HG03378 (cell line): ENCODE data around the gene RINL.

Experiments used
- ATAC-seq: cut with Tn5 transposase; IDR thresholded peaks from one replicate; pipeline ENCODE4 v1.9.1; 2021; ENCODE audit warnings: mild to moderate bottlenecking, moderate library complexity; ENCODE audit not compliant: unreplicated experiment

Gene RINL

DNA sequence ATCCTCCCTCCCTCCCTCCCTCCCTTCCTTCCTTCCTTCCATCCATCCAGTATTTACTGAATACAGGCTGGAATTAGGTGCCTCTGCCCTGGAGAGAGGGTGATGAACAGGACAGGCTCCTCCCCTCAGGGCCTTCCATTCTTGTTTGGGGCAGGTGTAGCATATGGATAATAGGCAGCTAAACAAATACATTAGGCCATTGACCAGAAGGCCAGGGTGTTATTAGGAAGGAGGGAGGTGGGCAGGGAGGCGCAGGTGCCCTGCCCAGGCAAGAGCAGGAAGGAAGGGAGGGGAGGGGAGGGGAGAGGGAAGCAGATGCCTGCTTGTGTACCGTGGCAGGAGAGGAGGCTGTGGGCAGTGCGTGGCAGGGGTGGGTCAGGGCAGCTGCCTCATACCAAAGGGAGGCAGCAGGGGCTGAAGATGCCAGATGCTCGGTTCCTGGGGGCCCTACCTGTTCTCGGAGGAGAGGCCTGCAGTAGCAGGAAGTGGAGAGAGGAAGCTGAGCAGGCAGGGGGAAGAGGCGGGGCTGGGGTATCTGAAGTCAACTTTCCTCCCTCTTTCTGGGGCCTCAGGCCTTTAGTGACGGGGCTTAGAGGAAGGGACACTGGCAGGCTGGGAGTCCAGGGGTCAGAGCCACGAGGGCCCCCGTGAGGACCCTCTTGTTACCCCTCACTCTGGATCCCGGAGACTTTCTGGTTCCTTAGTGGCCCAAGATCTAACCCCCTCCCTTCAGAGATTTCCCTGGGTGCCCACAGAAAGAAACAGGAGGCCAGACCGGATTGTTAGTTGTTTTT lies at the start of gene RINL:
Gene RINL, minus strand, starts transcription at position 495 of the 794 bp plus-strand sequence. CDS start 1,533 bp downstream, outside the sequence.
- ATAC-seq: no peak

GRCh38 chr19:38924388-38924787 lies 46.3 kb upstream of the RINL start:
- ATAC-seq: no peak

DNA sequence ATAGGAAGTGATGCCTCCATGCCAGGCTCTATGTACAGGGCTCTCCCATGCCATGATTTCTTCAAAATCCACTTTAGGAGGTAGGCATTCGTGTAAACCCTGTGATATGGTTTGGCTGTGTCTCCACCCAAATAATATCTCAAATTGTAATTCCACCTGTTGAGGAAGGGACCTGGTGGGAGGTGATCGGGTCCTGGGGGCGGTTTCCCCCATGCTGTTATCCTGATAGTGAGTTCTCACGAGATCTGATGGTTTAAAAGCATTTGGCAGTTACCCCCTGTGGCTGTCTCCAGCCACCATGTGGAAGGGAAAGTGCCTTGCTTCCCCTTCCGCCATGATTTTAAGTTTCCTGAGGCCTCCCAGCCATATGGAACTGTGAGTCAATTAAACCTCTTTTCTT lies 44.4 kb upstream of the RINL start:
- no peak for ATAC-seq

GRCh38 chr19:38921420-38922274 lies 43.6 kb upstream of the RINL start:
- ATAC-seq: no peak

DNA sequence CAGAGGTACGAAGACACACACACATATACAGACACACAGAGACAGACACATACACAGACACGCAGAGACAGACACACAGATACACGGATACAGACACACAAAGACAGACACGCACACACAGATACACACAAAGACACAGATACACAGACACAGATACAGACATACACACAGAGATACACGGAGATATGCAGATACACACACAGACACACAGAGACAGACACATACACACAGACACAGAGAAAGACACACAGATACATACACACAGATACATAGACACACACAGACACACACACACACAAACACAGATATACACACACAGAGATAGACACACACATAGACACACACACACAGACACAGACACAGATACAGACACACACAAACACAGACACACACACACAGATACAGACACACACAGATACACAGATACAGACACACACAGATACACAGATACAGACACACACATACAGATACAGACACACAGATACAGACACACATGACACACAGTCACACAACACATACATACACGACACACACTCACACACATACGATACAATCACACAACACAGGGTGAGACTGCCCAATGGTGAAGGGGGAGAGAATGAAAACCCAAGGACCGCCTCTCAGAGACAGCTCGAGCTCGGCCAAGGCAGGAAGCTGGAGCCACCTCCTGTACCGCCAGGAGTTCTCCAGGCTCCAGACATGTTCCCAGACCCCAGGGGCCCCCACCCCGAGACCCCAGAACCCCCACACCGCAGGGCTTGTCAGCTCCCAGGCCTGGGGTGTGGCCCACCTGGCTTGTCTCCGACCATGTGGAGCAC lies 42.7 kb upstream of the RINL start:
- ATAC-seq: no peak

- no peak for ATAC-seq
Measured at GRCh38 chr19:38919837-38920601, 41.9 kb upstream of the RINL start.

DNA sequence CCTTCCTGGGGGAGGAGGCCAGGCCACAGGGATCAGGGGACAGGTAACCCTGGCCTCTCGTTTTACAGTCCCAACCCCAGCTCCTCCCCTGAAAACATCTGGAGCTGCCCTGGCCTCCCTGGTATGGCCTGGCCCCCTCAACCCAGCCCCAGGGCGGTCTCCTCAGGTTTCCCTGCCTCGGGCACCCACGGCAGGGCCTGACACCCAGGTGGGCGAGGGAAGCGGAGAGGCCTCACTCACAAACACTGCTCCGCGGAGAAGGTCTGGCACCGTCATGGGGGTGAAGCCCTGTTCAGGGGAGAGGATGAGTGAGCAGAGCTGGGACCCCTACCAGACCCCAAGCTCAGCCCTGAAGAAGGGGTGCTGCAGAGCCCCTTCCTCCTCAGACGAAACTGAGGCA lies 40.5 kb upstream of the RINL start:
- ATAC-seq: no peak

- no peak for ATAC-seq
Measured at GRCh38 chr19:38917921-38918491, 39.9 kb upstream of the RINL start.

DNA sequence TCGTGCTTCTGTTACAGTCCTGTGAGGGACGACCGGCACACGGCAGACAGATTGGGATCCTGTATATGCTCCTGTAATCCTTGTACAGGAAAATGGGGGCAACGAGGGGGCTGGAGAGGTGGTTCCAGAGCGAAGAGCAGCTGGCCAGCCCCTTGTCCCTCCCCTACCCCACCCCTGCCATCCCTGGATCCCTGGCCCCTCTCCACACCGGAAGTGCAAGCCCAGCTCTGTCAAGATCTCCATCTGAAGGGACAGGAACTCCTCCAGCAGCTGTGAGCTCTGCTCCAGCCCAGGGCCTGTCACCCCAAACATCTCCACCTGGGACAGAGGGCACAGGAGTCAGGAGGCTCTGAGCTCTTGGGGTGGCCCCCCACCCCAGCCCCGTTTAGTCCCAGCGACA lies 39.4 kb upstream of the RINL start:
- no peak for ATAC-seq

GRCh38 chr19:38915329-38916321 lies 37.5 kb upstream of the RINL start:
- ATAC-seq: no peak

DNA sequence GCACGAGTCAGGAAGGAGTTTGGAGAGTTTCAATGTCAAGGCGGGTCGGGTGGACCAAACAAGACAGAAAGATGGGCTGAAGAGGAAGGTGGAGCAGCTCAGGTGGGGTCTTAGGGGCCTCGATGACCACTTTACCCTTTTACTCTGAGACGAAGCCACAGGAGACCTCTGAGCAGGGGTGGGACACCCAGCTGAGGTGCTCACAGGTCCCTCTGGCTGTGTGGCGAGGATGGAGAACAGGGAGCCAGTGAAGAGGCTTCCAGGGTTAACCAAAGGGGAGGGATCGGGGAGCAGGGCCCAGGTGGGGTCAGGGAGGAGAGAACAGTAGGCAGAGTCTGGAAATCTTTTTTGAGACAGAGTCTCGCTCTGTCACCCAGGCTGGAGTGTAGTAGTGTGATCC lies 35.9 kb upstream of the RINL start:
- ATAC-seq: no peak

GRCh38 chr19:38912600-38913514 lies 34.8 kb upstream of the RINL start:
- no peak for ATAC-seq

DNA sequence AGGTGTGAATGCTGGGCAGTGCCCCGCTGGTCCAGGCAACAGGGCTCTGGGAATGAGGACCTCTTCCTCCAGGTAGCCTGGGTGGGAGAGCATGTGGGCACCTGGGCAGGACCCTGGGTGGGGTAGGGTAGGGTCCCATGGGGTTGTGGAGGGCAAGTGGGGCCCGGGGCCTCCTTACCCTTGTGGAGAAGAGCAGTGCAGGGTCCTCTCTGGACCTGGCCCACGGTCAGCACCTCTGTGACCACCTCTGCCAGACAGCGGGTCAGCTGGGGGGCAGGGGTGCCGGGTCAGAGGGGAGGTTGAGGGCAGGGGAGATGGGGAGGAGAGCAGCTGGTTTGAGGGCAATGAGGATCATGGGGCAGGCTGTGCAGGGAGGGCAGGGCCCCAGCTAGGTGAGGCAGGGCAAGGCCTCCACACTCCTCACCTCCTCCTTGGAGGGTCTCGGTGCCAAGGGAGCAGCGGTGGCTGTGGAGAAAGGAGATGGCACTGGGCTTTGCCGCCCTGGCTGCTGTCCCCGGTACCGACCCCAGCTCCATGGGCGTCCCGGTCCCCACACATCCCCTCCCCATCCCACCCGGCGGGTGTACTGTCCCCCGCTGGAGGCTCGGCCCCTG lies 33.4 kb upstream of the RINL start:
- ATAC-seq: no peak

DNA sequence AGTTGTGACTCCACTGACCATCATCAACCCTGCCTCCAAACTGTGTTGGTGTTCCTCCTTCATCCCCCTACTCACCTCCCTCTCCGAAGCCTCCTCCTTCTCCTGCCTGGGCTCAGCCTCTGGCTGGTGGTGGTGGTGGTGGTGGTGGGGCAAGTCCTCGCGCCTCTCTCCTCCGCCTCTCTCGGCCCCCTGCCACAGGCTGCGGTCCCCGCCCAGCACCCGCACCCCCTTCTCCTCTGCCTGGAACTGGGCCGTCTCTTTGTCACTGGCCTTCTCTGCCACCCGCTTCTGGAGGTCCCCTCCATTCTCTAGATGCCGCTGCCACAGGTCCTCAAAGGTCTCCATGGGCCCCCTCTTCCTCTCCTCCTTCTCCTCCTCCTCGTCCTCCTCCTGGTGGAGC lies 32.4 kb upstream of the RINL start:
- ATAC-seq: no peak

DNA sequence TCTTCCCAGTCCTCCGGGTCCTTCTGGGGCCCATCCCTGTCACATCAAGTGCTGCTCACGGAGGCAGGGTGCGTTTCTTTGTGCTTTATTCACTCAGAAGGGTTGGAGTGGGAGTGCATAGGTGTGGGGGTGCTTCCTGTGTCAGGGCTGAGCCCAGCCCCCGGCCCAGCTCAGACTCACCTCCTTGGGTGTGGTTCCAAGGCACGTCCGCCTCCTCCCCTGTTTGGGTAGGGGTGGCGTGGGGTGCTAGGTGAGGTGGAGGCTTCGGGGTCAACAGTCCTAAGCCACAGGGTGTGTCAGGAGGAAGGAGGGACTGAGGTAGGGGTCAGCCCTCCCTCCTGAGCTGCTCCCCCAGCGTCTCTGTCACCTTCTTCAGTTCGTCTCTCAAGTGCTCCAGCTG lies 30.8 kb upstream of the RINL start:
- no peak for ATAC-seq

- ATAC-seq: no peak
Measured at GRCh38 chr19:38907670-38908069, 29.6 kb upstream of the RINL start.

GRCh38 chr19:38907227-38907626 lies 29.2 kb upstream of the RINL start:
- ATAC-seq: no peak
